ENCODE results near the gene RUNX1.

DNA sequence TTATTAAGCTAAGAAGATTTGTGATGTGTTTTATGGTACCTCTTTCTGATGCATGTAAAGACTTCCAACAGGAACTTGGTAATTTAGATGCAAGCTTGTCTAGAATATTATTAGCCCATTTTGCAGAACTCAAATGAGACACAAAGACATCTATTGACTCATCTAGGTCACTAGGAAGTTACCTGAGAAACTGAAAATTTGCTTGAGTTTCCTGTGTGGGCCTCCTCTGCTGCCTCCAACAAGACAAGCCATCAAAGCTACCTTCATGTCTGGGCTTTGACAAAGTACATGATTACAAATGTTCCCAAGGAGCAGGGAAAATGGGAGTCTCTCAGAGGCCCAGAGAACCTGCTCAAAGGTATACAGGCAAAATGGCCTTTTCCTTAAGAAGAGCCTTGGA, 5.6 kb downstream of the RUNX1 start:
- TF ChIP-seq, protein P1, sequence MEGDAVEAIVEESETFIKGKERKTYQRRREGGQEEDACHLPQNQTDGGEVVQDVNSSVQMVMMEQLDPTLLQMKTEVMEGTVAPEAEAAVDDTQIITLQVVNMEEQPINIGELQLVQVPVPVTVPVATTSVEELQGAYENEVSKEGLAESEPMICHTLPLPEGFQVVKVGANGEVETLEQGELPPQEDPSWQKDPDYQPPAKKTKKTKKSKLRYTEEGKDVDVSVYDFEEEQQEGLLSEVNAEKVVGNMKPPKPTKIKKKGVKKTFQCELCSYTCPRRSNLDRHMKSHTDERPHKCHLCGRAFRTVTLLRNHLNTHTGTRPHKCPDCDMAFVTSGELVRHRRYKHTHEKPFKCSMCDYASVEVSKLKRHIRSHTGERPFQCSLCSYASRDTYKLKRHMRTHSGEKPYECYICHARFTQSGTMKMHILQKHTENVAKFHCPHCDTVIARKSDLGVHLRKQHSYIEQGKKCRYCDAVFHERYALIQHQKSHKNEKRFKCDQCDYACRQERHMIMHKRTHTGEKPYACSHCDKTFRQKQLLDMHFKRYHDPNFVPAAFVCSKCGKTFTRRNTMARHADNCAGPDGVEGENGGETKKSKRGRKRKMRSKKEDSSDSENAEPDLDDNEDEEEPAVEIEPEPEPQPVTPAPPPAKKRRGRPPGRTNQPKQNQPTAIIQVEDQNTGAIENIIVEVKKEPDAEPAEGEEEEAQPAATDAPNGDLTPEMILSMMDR (IDR thresholded peaks at IDR 0.05; ENCODE audit: low read depth, low read length): no peak
- TF ChIP-seq EZH2phosphoT487 (IDR thresholded peaks at IDR 0.05; ENCODE audit: low read depth): no peak
